ENCODE results near the gene ULK1. TPM values are rescaled to one million over a fixed set of nuclear protein-coding genes. Genes with fewer than 3 reads are reported as not detected.
A peak's percentile ranks its signal among the peaks of the same experiment; 100 is the strongest.
"Not testable (repeated sequence)": the region's sequence is repeated elsewhere in the genome, so short reads cannot be mapped to it uniquely, and the experiment has no call there.

ULK1 gene
- total RNA-seq, 1 experiment from 2014 or later, result 3.0 TPM

GRCh38 chr12:131885543-131886057, 8.8 kb upstream of the ULK1 start:
- DNase-seq (ENCODE audit: low read depth), result no peak

GRCh38 chr12:131891722-131892121, 2.7 kb upstream of the ULK1 start:
- DNase-seq (ENCODE audit: low read depth), result not testable (repeated sequence)

- DNase-seq (ENCODE audit: low read depth), result no peak
These were observed 1.5 kb upstream of the ULK1 start for GRCh38 chr12:131892711-131893604.

- no peak for DNase-seq (ENCODE audit: low read depth)
These were observed 663 bp upstream of the ULK1 start for GRCh38 chr12:131893605-131894312.

- no peak for DNase-seq (ENCODE audit: low read depth)
These were observed 688 bp downstream of the ULK1 start for GRCh38 chr12:131894981-131895639.

GRCh38 chr12:131895640-131896079, 1.2 kb downstream of the ULK1 start:
- DNase-seq (ENCODE audit: low read depth), result no peak

- peak; percentile 82 for DNase-seq (ENCODE audit: low read depth)
These were observed 1.8 kb downstream of the ULK1 start for GRCh38 chr12:131896080-131896810.

GRCh38 chr12:131896811-131897270, 2.4 kb downstream of the ULK1 start:
- peak; percentile 81 for DNase-seq (ENCODE audit: low read depth)

GRCh38 chr12:131897276-131897675, 2.9 kb downstream of the ULK1 start:
- no peak for DNase-seq (ENCODE audit: low read depth)

- no peak for DNase-seq (ENCODE audit: low read depth)
These were observed 3.5 kb downstream of the ULK1 start for GRCh38 chr12:131897875-131898274.

GRCh38 chr12:131900397-131900796, 6.0 kb downstream of the ULK1 start:
- DNase-seq (ENCODE audit: low read depth), result no peak

GRCh38 chr12:131901431-131902331, 7.3 kb downstream of the ULK1 start:
- peak; percentile 37 for DNase-seq (ENCODE audit: low read depth)

GRCh38 chr12:131902332-131903241, 8.2 kb downstream of the ULK1 start:
- no peak for DNase-seq (ENCODE audit: low read depth)

- no peak for DNase-seq (ENCODE audit: low read depth)
These were observed 9.1 kb downstream of the ULK1 start for GRCh38 chr12:131903270-131904255.

GRCh38 chr12:131904346-131904745, 9.9 kb downstream of the ULK1 start:
- DNase-seq (ENCODE audit: low read depth), result no peak

GRCh38 chr12:131905081-131905629, 10.7 kb downstream of the ULK1 start:
- no peak for DNase-seq (ENCODE audit: low read depth)

GRCh38 chr12:131905630-131906091, 11.2 kb downstream of the ULK1 start:
- no peak for DNase-seq (ENCODE audit: low read depth)
